Effector memory CD4-positive, alpha-beta T cell (primary cell): ENCODE results near the gene UBE3B.

Experiments
- DNase-seq, 3 donors: peaks; one replicate each; pipeline ENCODE4 v3.0.0-alpha.2; 2020
- H3K27ac ChIP-seq: 2 replicates; pipeline ENCODE4 v1.7.0; 2013; ENCODE audit warnings: mild to moderate bottlenecking, low read length, moderate library complexity; ENCODE audit not compliant: insufficient read depth, poor library complexity, severe bottlenecking
- H3K27me3 ChIP-seq: replicated peaks from 2 replicates; pipeline ENCODE4 v1.7.0; 2013; ENCODE audit warnings: mild to moderate bottlenecking, low read length; ENCODE audit not compliant: insufficient read depth, control insufficient read depth, poor library complexity, severe bottlenecking
- H3K36me3 ChIP-seq: 2 replicates; pipeline ENCODE4 v1.7.0; 2013; ENCODE audit warnings: mild to moderate bottlenecking, low read length, moderate library complexity; ENCODE audit not compliant: control insufficient read depth, insufficient read depth
- H3K4me1 ChIP-seq: 2 replicates; pipeline ENCODE4 v1.7.0; 2013; ENCODE audit warnings: low read length, mild to moderate bottlenecking; ENCODE audit not compliant: control insufficient read depth, insufficient read depth, poor library complexity, severe bottlenecking
- H3K4me3 ChIP-seq: 2 replicates; pipeline ENCODE4 v1.7.0; 2013; ENCODE audit warnings: low read length, low read depth, mild to moderate bottlenecking; ENCODE audit not compliant: insufficient read depth, poor library complexity, severe bottlenecking
- H3K9me3 ChIP-seq: 2 replicates; pipeline ENCODE4 v1.7.0; 2013; ENCODE audit warnings: mild to moderate bottlenecking, low read length, moderate library complexity; ENCODE audit not compliant: control insufficient read depth

Gene UBE3B

GRCh38 chr12:109461049-109461845 lies 16.2 kb upstream of the UBE3B start:
- no peaks in the 10 kb centered on the region for H3K27me3 ChIP-seq
- no peak overlapping the region for H3K4me3 ChIP-seq
- H3K36me3 ChIP-seq = peaks cover 26% of the 10 kb centered on the region
- no peaks in the 10 kb centered on the region for H3K9me3 ChIP-seq
- no peak for DNase-seq
- H3K27ac ChIP-seq = no peak overlapping the region
- no peaks in the 10 kb centered on the region for H3K4me1 ChIP-seq

- no peaks in the 10 kb centered on the region for H3K9me3 ChIP-seq
- H3K4me3 ChIP-seq = no peak overlapping the region
- no peak overlapping the region for H3K27ac ChIP-seq
- peaks cover 21% of the 10 kb centered on the region for H3K36me3 ChIP-seq
- no peaks in the 10 kb centered on the region for H3K27me3 ChIP-seq
- no peaks in the 10 kb centered on the region for H3K4me1 ChIP-seq
- DNase-seq = no peak
These were observed 15.3 kb upstream of the UBE3B start for GRCh38 chr12:109461846-109462756.

- Histone ChIP-seq H3K4me3 (no peak overlapping the region), H3K4me1 (no peaks in the 10 kb centered on the region), H3K36me3 (peaks cover 20% of the 10 kb centered on the region), H3K27ac (no peak overlapping the region), H3K9me3 (no peaks in the 10 kb centered on the region), H3K27me3 (no peaks in the 10 kb centered on the region)
- no peak for DNase-seq
These were observed 14.4 kb upstream of the UBE3B start for GRCh38 chr12:109462868-109463692.

GRCh38 chr12:109463756-109464155 lies 13.7 kb upstream of the UBE3B start:
- no peak overlapping the region for H3K4me3 ChIP-seq
- DNase-seq = no peak
- no peaks in the 10 kb centered on the region for H3K4me1 ChIP-seq
- no peaks in the 10 kb centered on the region for H3K27me3 ChIP-seq
- no peaks in the 10 kb centered on the region for H3K9me3 ChIP-seq
- peaks cover 24% of the 10 kb centered on the region for H3K36me3 ChIP-seq
- H3K27ac ChIP-seq = no peak overlapping the region

- Histone ChIP-seq H3K4me1 (no peaks in the 10 kb centered on the region), H3K27ac (no peak overlapping the region), H3K4me3 (no peak overlapping the region), H3K36me3 (peaks cover 34% of the 10 kb centered on the region), H3K27me3 (no peaks in the 10 kb centered on the region), H3K9me3 (no peaks in the 10 kb centered on the region)
- no peak for DNase-seq
These were observed 12.6 kb upstream of the UBE3B start for GRCh38 chr12:109464642-109465351.

- Histone ChIP-seq H3K27me3 (no peaks in the 10 kb centered on the region), H3K27ac (no peak overlapping the region), H3K9me3 (no peaks in the 10 kb centered on the region), H3K36me3 (peaks cover 34% of the 10 kb centered on the region), H3K4me1 (no peaks in the 10 kb centered on the region), H3K4me3 (no peak overlapping the region)
- DNase-seq = no peak
These were observed 11.1 kb upstream of the UBE3B start for GRCh38 chr12:109466305-109466704.

GRCh38 chr12:109466821-109467220 lies 10.6 kb upstream of the UBE3B start:
- Histone ChIP-seq H3K27me3 (no peaks in the 10 kb centered on the region), H3K27ac (no peak overlapping the region), H3K4me3 (no peak overlapping the region), H3K36me3 (peaks cover 34% of the 10 kb centered on the region), H3K4me1 (no peaks in the 10 kb centered on the region), H3K9me3 (no peaks in the 10 kb centered on the region)
- no peak for DNase-seq

GRCh38 chr12:109467978-109468676 lies 9.3 kb upstream of the UBE3B start:
- Histone ChIP-seq H3K9me3 (no peaks in the 10 kb centered on the region), H3K4me3 (no peak overlapping the region), H3K27me3 (no peaks in the 10 kb centered on the region), H3K36me3 (peaks cover 34% of the 10 kb centered on the region), H3K4me1 (no peaks in the 10 kb centered on the region), H3K27ac (no peak overlapping the region)
- DNase-seq = no peak

GRCh38 chr12:109469517-109469916 lies 7.9 kb upstream of the UBE3B start:
- Histone ChIP-seq H3K4me3 (no peak overlapping the region), H3K9me3 (no peaks in the 10 kb centered on the region), H3K27me3 (no peaks in the 10 kb centered on the region), H3K27ac (no peak overlapping the region), H3K4me1 (no peaks in the 10 kb centered on the region), H3K36me3 (peaks cover 34% of the 10 kb centered on the region)
- no peak for DNase-seq
